ENCODE measurements around the gene CTSH. TPM values are rescaled to one million over a fixed set of nuclear protein-coding genes. Genes with fewer than 3 reads are reported as not detected.

Gene CTSH
- total and polyA plus RNA-seq, 2 experiments from 2014 or later: 19.7 to 19.9 TPM

GRCh38 chr15:78956937-78957336 lies 12.1 kb upstream of the CTSH start (continued):
- no peak for TF ChIP-seq REST (IDR thresholded peaks at IDR 0.05; ENCODE audit: unreplicated experiment)
- no peak for TF ChIP-seq ETS1 (IDR thresholded peaks at IDR 0.05)
- TF ChIP-seq CTCF (conservative IDR thresholded peaks at IDR 0.05; ENCODE audit: low read depth in 2 of 2): no peak
- no peak for TF ChIP-seq JUNB (IDR thresholded peaks at IDR 0.05; ENCODE audit: unreplicated experiment)

- ATAC-seq (no peak), DNase-seq (ENCODE audit: low spot score) (no peak)
- Histone ChIP-seq H2AFZ (no peak overlapping the region), H3F3A (replicated peaks; ENCODE audit: low read depth) (no peaks in the 10 kb centered on the region), H3K36me3 (ENCODE audit: insufficient read depth) (no peaks in the 10 kb centered on the region), H3K4me3 (no peak overlapping the region), H3K27ac (ENCODE audit: low read depth) (no peak overlapping the region), H3K4me2 (no peak overlapping the region), H3K27me3 (ENCODE audit: insufficient read depth) (no peaks in the 10 kb centered on the region), H3K4me1 (ENCODE audit: insufficient read depth) (no peaks in the 10 kb centered on the region), H4K20me1 (replicated peaks; ENCODE audit: insufficient read depth) (no peaks in the 10 kb centered on the region), H3K79me2 (replicated peaks; ENCODE audit: insufficient read depth) (no peaks in the 10 kb centered on the region), H3K9me2 (ENCODE audit: insufficient read depth) (no peaks in the 10 kb centered on the region)
- Mint-ChIP-seq H3K27ac (no peak overlapping the region), H3K36me3 (ENCODE audit: low read depth) (no peaks in the 10 kb centered on the region), H3K4me1 (peaks cover 17% of the 10 kb centered on the region), H3K27me3 (ENCODE audit: insufficient read depth, low read depth, poor library complexity) (peaks cover 12% of the 10 kb centered on the region), H3K9me3 (no peaks in the 10 kb centered on the region), H3K4me3 (no peak overlapping the region)
- TF ChIP-seq CTCF (conservative IDR thresholded peaks at IDR 0.05; ENCODE audit: low read depth in 2 of 2): no peak
- TF ChIP-seq ZNF114 (CRISPR knock-in tag; IDR thresholded peaks at IDR 0.05): no peak
- TF ChIP-seq CREB1 (CRISPR knock-in tag; IDR thresholded peaks at IDR 0.05; ENCODE audit: low read depth): no peak
- no peak for TF ChIP-seq POLR2AphosphoS5 (IDR thresholded peaks at IDR 0.05; ENCODE audit: low read depth)
- no peak for TF ChIP-seq JUNB (IDR thresholded peaks at IDR 0.05; ENCODE audit: unreplicated experiment)
- no peak for TF ChIP-seq NANOG (IDR thresholded peaks at IDR 0.05; ENCODE audit: borderline replicate concordance)
- TF ChIP-seq STAT1 (IDR thresholded peaks at IDR 0.05; ENCODE audit: unreplicated experiment): no peak
- TF ChIP-seq ETS1 (IDR thresholded peaks at IDR 0.05): no peak
- TF ChIP-seq EZH2 (IDR thresholded peaks at IDR 0.05; ENCODE audit: low read depth, unreplicated experiment): no peak
Observed at GRCh38 chr15:78955355-78955754, 10.5 kb upstream of the CTSH start.
